HL-60 (cell line): ENCODE data around the gene ATXN7L3.

ENCODE experiments used
- DNase-seq, 2 experiments: peaks; one replicate each; pipeline ENCODE4 v3.0.0-alpha.2; 2010 to 2020; ENCODE audit warnings: low read depth in 1 of 2, low spot score in 1 of 2
- H3K27ac ChIP-seq: fragments of 250-450 bp; sonication (Bioruptor Pico); replicated peaks from 2 replicates; pipeline ENCODE4 v1.5.1; 2020; ENCODE audit warnings: mild to moderate bottlenecking, moderate library complexity
- H3K27me3 ChIP-seq: fragments of 250-450 bp; sonication (Bioruptor Pico); 2 replicates; pipeline ENCODE4 v1.5.1; 2021; ENCODE audit warnings: mild to moderate bottlenecking, moderate library complexity; ENCODE audit not compliant: insufficient read depth, poor library complexity, severe bottlenecking
- H3K4me3 ChIP-seq: replicated peaks from 2 replicates; pipeline ENCODE4 v1.5.1; 2011; ENCODE audit warnings: mild to moderate bottlenecking, control low read depth, low read length; ENCODE audit not compliant: insufficient read depth
- GABPA ChIP-seq: IDR thresholded peaks from 2 replicates; pipeline ENCODE4 v1.6.1; 2012; ENCODE audit warnings: low read depth
- POLR2AphosphoS5 ChIP-seq: IDR thresholded peaks from 2 replicates; pipeline ENCODE4 v1.6.1; 2012; ENCODE audit warnings: low read depth
- REST ChIP-seq: IDR thresholded peaks from 2 replicates; pipeline ENCODE4 v1.6.1; 2012; ENCODE audit warnings: low read depth; ENCODE audit not compliant: insufficient replicate concordance
- SPI1 ChIP-seq: IDR thresholded peaks from 2 replicates; pipeline ENCODE4 v1.6.1; 2012; ENCODE audit warnings: low read depth, mild to moderate bottlenecking, borderline replicate concordance
- TF ChIP-seq, protein P1 (sequence below): IDR thresholded peaks from one replicate; pipeline ENCODE4 v1.5.1; 2011; ENCODE audit warnings: low read length, control low read depth, inconsistent platforms; ENCODE audit not compliant: insufficient read depth

Gene ATXN7L3

GRCh38 chr17:44206825-44207155 lies 7.1 kb upstream of the ATXN7L3 start:
- H3K27me3 ChIP-seq: no peaks in the 10 kb centered on the region
- DNase-seq: no peak
- H3K4me3 ChIP-seq: no peak overlapping the region
- no peak overlapping the region for H3K27ac ChIP-seq
- TF ChIP-seq POLR2AphosphoS5 (no peak; the same call in 1 of the 2 replicates), REST (no peak)

- TF ChIP-seq POLR2AphosphoS5 (no peak), REST (no peak), GABPA (no peak), SPI1 (no peak)
- TF ChIP-seq, protein P1, sequence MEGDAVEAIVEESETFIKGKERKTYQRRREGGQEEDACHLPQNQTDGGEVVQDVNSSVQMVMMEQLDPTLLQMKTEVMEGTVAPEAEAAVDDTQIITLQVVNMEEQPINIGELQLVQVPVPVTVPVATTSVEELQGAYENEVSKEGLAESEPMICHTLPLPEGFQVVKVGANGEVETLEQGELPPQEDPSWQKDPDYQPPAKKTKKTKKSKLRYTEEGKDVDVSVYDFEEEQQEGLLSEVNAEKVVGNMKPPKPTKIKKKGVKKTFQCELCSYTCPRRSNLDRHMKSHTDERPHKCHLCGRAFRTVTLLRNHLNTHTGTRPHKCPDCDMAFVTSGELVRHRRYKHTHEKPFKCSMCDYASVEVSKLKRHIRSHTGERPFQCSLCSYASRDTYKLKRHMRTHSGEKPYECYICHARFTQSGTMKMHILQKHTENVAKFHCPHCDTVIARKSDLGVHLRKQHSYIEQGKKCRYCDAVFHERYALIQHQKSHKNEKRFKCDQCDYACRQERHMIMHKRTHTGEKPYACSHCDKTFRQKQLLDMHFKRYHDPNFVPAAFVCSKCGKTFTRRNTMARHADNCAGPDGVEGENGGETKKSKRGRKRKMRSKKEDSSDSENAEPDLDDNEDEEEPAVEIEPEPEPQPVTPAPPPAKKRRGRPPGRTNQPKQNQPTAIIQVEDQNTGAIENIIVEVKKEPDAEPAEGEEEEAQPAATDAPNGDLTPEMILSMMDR: no peak
- Histone ChIP-seq H3K27ac (no peak overlapping the region), H3K4me3 (no peak overlapping the region), H3K27me3 (no peaks in the 10 kb centered on the region)
- no peak for DNase-seq
Measured at GRCh38 chr17:44205962-44206824, 6.5 kb upstream of the ATXN7L3 start.

DNA sequence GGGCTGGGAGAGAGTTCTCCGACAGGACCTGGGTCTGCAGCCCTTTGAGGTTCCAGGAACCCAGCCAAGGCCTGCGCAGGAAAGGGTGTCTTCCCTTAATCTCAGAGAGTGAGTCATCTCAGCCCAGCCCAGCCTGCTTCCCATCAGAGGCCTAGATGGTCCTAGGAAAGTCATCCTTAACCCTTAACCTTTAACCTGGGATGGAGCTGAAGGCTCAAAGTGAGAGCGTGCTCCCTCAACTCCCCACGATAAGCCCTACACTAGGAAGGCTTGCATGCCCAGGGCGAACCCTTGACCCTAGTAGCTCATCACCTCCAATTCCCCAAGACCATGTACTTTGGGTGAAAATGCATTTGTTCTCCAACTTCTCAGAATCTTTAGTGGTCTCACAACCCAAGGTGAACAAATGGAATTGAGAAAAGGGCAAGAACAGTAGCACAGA lies 4.8 kb upstream of the ATXN7L3 start:
- DNase-seq: peak in 1 of 2 experiments; percentile 36
- TF ChIP-seq POLR2AphosphoS5: no peak
- TF ChIP-seq GABPA: no peak
- no peak for TF ChIP-seq SPI1
- TF ChIP-seq REST: no peak
- TF ChIP-seq, protein P1: no peak
- H3K27me3 ChIP-seq: no peaks in the 10 kb centered on the region
- no peak overlapping the region for H3K4me3 ChIP-seq
- H3K27ac ChIP-seq: no peak overlapping the region
